Kidney glomerular epithelial cell (primary cell): Measurements from ENCODE around the gene ALOXE3.

ENCODE experiments used
- DNase-seq: peaks from one replicate; lab custom pipeline; 2025; lab: John Stamatoyannopoulos, UW

ALOXE3 gene

DNA sequence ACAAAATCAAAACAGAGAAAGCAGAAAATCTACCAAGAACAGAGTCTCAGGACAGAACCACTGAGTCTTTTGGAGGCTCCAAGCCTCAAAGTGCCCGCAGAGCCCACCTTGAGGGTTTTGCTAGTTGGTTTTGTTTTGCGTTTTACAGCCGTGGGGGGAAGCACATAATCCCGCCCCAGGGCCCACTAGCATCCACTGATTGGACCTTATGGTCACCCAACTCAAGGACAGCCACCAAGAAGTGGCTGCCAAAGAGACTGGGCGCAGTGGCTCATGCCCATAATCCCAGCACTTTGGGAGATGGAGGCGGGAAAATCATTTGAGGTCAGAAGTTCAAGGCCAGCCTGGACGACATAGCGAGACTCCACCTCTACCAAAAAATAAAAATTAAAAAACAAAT is 69.6 kb downstream of the ALOXE3 start:
- no peak for DNase-seq

GRCh38 chr17:8048236-8048635 is 70.1 kb downstream of the ALOXE3 start:
- DNase-seq, result no peak

DNA sequence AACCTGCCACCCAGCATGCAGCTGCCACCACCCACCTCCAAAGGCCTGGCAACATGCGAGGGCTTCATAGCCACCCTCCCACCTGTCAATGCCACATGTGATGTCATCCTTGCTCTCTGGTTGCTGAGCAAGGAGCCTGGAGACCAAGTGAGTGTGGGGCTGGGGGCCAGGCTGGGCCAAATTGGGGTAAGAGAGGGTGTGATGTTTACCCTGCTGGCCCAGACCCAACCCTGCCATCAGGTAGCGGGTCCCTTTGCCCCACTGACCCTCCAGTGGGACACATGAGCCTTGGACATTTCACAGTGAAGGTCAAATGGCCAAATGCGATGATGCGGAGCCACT is 70.6 kb downstream of the ALOXE3 start:
- no peak for DNase-seq

- no peak for DNase-seq
Measured at GRCh38 chr17:8046929-8047768, 71.2 kb downstream of the ALOXE3 start.

GRCh38 chr17:8046306-8046928 is 71.9 kb downstream of the ALOXE3 start:
- DNase-seq, result no peak
